Measurements from ENCODE around the gene KIAA1586. TPM values are rescaled to one million over a fixed set of nuclear protein-coding genes. Genes with fewer than 3 reads are reported as not detected.

Gene KIAA1586
- total and polyA plus RNA-seq, 9 of the 15 experiments (the other 6 are each of a cell fraction or from before 2014, with no cell fraction given), result 23.4 to 43.6 (median 29.5) TPM

DNA sequence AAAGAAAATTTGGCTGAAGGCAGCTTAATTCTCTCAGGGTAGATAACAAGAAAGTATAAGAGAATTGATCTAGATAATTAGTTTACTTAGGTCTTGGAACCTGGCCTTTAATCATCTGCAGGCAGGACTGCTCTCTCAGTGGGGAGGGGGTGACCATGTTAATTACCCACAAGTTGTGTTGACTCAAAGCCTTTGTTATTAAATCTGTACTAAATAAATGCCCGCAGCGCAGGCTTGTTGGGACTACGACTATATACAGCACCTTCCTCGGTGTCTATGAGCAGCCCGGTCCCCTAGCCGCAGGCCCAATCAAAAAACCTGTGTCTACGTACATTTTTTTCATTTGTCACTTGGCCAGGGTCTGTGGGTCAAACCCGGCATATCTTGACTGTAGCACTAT lies 27.9 kb downstream of the KIAA1586 start:
- Histone ChIP-seq H3K27me3 (ENCODE audit: control insufficient read depth in 2 of 2, insufficient read depth in 2 of 2, low read length in 2 of 2) (no peaks in the 10 kb centered on the region), H3K36me3 (ENCODE audit: control insufficient read depth, insufficient read depth, low read length) (peaks cover 4% of the 10 kb centered on the region; the same call in 1 of the 3 replicates), H3K4me1 (replicated peaks in 1 of 2; ENCODE audit: control insufficient read depth in 2 of 2, insufficient read depth in 2 of 2, low read length in 2 of 2) (peaks cover 3 to 10% of the 10 kb centered on the region in 2 experiments; a peak in 3 of 5 replicates), H3K9ac (ENCODE audit: insufficient read depth in 1 of 2, low read depth in 2 of 2, low read length in 2 of 2) (no peak overlapping the region), H2AFZ (ENCODE audit: low read depth, low read length) (no peak overlapping the region), H4K20me1 (replicated peaks; ENCODE audit: control insufficient read depth, insufficient read depth, low read length) (no peaks in the 10 kb centered on the region), H3K9me3 (replicated peaks; ENCODE audit: control insufficient read depth, insufficient read depth, low read depth, low read length) (peaks cover 6% of the 10 kb centered on the region), H3K4me2 (ENCODE audit: insufficient read depth, low read length) (no peak overlapping the region), H3K79me2 (ENCODE audit: control insufficient read depth, insufficient read depth, low read length) (no peaks in the 10 kb centered on the region), H3K27ac (ENCODE audit: extremely low read depth, low read depth, low read length) (no peak overlapping the region), H3K9me1 (ENCODE audit: control insufficient read depth, insufficient read depth, low read length) (no peaks in the 10 kb centered on the region), H3K4me3 (no peak overlapping the region)
- CTCF ChIA-PET (ENCODE audit: low intra/inter-chr PET ratio), result no interaction called here
- ATAC-seq (no peak), DNase-seq (ENCODE audit: extremely low read depth in 1 of 4, low spot score in 3 of 4) (no peak), FAIRE-seq (no peak)
- BruUV-seq (replicated peaks), result no TSS peak
- POLR2A ChIA-PET, result no interaction called here
- in situ Hi-C loops (cut with MboI), result no loop called here
- TF ChIP-seq ZNF197 (CRISPR knock-in tag; IDR thresholded peaks at IDR 0.05; ENCODE audit: low read depth), result no peak
- 93% methylated on average over 8 of the region's 8 CpGs for WGBS (ENCODE audit: insufficient coverage, low coverage, missing lambda C conversion rate)
- intact Hi-C loops (cut with micrococcal nuclease), result no loop called here

DNA sequence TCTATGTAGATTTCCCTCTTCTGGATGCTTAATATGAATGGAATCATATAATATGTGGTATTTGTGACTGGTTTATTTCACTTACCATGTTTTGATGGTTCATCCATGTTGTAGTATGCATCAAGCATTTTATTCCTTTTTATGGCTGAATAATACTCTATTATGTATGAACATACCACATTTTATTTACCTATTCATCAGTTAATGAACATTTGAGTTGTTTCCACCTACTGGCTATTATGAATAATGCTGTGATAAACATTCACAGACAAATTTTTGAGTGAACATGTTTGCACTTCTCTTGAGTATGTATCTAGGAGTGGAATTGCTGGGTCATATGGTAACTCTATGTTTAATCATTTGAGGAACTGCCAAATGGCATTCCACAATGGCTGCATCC lies 28.6 kb downstream of the KIAA1586 start:
- Histone ChIP-seq H3K36me3 (ENCODE audit: control insufficient read depth, insufficient read depth, low read length) (peaks cover 4% of the 10 kb centered on the region; the same call in 1 of the 3 replicates), H3K27ac (ENCODE audit: extremely low read depth, low read depth, low read length) (no peak overlapping the region), H3K9me1 (ENCODE audit: control insufficient read depth, insufficient read depth, low read length) (no peaks in the 10 kb centered on the region), H3K4me3 (no peak overlapping the region), H2AFZ (ENCODE audit: low read depth, low read length) (no peak overlapping the region), H4K20me1 (replicated peaks; ENCODE audit: control insufficient read depth, insufficient read depth, low read length) (no peaks in the 10 kb centered on the region), H3K27me3 (ENCODE audit: control insufficient read depth in 2 of 2, insufficient read depth in 2 of 2, low read length in 2 of 2) (no peaks in the 10 kb centered on the region), H3K4me2 (ENCODE audit: insufficient read depth, low read length) (no peak overlapping the region), H3K79me2 (ENCODE audit: control insufficient read depth, insufficient read depth, low read length) (no peaks in the 10 kb centered on the region), H3K9me3 (replicated peaks; ENCODE audit: control insufficient read depth, insufficient read depth, low read depth, low read length) (peaks cover 5% of the 10 kb centered on the region), H3K9ac (ENCODE audit: insufficient read depth in 1 of 2, low read depth in 2 of 2, low read length in 2 of 2) (no peak overlapping the region), H3K4me1 (replicated peaks in 1 of 2; ENCODE audit: control insufficient read depth in 2 of 2, insufficient read depth in 2 of 2, low read length in 2 of 2) (peaks cover 1 to 4% of the 10 kb centered on the region in 2 experiments; a peak in 3 of 5 replicates)
- in situ Hi-C loops (cut with MboI), result no loop called here
- ChIA-PET CTCF (ENCODE audit: low intra/inter-chr PET ratio) (no interaction called here), POLR2A (no interaction called here)
- no peak for FAIRE-seq
- no peak for DNase-seq (ENCODE audit: extremely low read depth in 1 of 4, low spot score in 3 of 4)
- TF ChIP-seq, protein P1, sequence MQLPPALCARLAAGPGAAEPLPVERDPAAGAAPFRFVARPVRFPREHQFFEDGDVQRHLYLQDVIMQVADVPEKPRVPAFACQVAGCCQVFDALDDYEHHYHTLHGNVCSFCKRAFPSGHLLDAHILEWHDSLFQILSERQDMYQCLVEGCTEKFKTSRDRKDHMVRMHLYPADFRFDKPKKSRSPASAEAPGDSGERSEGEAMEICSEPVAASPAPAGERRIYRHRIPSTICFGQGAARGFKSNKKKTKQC (CRISPR knock-in tag; IDR thresholded peaks at IDR 0.05), result no peak
- TF ChIP-seq, protein P2, sequence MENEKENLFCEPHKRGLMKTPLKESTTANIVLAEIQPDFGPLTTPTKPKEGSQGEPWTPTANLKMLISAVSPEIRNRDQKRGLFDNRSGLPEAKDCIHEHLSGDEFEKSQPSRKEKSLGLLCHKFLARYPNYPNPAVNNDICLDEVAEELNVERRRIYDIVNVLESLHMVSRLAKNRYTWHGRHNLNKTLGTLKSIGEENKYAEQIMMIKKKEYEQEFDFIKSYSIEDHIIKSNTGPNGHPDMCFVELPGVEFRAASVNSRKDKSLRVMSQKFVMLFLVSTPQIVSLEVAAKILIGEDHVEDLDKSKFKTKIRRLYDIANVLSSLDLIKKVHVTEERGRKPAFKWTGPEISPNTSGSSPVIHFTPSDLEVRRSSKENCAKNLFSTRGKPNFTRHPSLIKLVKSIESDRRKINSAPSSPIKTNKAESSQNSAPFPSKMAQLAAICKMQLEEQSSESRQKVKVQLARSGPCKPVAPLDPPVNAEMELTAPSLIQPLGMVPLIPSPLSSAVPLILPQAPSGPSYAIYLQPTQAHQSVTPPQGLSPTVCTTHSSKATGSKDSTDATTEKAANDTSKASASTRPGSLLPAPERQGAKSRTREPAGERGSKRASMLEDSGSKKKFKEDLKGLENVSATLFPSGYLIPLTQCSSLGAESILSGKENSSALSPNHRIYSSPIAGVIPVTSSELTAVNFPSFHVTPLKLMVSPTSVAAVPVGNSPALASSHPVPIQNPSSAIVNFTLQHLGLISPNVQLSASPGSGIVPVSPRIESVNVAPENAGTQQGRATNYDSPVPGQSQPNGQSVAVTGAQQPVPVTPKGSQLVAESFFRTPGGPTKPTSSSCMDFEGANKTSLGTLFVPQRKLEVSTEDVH (IDR thresholded peaks at IDR 0.05; ENCODE audit: low read depth, partially characterized antibody), result no peak
- TF ChIP-seq ZSCAN29 (IDR thresholded peaks at IDR 0.05) (no peak), MTA1 (IDR thresholded peaks at IDR 0.05; ENCODE audit: borderline replicate concordance) (no peak), CEBPG (CRISPR knock-in tag; IDR thresholded peaks at IDR 0.05) (no peak), CEBPG (tag; conservative IDR thresholded peaks at IDR 0.05 in 1 of 2, IDR thresholded peaks at IDR 0.05 in 1 of 2) (no peak), MYBL2 (IDR thresholded peaks at IDR 0.05; ENCODE audit: low read depth) (no peak), MYBL2 (CRISPR knock-in tag; IDR thresholded peaks at IDR 0.05; ENCODE audit: borderline replicate concordance) (no peak)
- intact Hi-C loops (cut with micrococcal nuclease), result no loop called here
- no peak for ATAC-seq
- BruUV-seq (replicated peaks), result no TSS peak
